CD4-positive, alpha-beta T cell treated with Interleukin-15 for 4 hours (primary cell): ENCODE measurements around the gene HPCA.

Source experiments
- DNase-seq: peaks from one replicate; pipeline ENCODE4 v3.0.0-alpha.2; 2020; ENCODE audit warnings: low spot score

The HPCA gene

GRCh38 chr1:32871364-32872191 lies 14.7 kb upstream of the HPCA start:
- no peak for DNase-seq

DNA sequence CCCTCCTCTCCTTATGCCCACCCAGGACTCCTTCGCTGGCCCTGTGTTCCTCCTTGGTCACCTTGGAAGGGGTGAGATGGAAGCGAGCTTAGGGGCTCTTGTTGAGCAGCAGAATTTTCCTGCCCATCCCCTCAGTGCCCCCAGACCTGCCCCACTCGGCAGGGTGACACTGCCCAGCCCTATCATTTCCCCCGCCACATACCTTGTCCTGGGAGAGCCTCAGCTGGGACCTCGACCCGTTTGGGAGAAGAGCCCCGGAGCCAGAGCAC lies 14.2 kb upstream of the HPCA start:
- DNase-seq = no peak

GRCh38 chr1:32873484-32873883 lies 12.8 kb upstream of the HPCA start:
- DNase-seq = no peak

DNA sequence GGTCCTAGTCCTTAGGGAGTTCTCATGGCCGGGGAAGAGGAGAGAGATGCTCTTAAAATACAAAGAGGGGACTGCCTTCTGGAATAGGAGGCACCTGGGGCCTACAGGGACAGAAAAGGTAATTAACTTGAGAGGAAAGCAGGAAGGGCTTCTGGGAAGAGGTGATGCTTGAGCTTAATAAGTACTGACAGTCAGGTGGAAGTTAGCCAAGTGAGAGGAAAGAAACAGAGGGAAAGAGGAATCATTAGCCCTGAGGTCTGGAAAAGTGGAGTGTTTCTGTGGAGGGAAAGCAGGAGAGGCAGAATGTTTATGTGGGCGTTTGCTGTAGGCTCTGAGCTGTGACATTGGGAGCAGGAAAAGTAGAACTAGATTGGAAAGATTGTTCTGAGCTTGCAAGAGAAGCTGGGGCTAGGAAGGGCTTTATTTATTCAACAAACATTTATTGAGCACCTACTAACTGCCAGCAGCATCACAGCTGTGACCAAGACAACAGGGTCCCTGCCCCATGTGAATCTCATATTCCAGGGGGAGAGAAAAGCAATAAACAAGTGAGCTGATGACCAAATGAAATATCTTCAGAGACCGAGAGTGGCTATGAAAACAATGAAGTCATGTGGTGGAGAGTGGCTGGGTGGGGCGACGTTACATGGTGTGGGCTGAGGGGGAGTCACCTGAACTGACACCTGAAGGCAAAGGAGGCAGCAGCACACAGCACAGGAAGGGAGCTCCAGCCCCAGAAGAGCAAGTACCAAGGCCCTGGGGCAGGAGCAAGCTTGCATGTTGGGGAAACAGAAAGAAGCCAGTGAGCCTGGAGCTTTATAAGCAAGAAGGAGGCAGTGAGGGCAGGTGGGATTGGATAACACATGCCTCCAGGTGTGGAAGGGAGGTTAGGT lies 11.2 kb upstream of the HPCA start:
- DNase-seq = no peak

DNA sequence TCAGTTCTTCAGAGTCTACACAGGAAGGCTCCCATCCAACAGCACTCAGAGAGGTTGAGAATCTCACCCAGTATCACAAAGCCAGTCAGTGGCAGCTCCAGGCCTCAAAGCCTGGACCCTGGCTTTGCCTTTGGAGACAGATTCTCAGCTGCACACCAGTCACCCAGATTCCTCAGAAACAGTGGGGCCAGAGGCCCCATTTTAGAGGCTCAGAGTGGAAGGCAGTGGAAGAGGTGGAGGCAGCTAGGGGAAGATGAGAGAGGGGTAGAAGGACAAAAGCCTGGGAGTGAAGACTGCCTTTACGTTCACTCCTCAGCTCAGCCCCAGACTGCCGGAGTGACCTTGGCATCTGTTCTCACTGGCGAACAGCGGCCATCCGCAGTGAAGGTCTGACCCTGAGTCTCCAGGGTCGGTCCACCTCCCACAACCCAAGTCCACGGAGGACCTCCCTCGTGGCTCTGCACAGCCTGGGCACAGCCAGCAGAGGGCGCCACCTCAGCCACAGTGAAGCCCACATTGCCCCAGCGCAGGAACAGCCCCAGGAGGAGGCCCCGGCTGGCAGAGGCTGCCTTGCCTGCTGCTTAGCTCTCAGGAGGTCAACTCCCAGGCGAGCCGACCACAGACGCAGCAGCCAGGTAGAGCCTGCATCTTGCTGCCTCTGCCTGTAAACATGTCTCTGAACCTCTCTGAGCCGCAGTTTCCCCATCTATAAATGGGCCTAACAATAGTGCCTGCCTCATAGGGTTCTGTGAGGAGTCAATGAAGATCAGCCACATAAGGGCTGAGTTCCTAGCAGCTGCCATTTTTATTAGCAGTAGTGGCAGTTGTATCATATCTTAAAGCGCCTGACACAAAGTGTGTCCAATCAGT lies 9.7 kb upstream of the HPCA start:
- peak; percentile 60 for DNase-seq

DNA sequence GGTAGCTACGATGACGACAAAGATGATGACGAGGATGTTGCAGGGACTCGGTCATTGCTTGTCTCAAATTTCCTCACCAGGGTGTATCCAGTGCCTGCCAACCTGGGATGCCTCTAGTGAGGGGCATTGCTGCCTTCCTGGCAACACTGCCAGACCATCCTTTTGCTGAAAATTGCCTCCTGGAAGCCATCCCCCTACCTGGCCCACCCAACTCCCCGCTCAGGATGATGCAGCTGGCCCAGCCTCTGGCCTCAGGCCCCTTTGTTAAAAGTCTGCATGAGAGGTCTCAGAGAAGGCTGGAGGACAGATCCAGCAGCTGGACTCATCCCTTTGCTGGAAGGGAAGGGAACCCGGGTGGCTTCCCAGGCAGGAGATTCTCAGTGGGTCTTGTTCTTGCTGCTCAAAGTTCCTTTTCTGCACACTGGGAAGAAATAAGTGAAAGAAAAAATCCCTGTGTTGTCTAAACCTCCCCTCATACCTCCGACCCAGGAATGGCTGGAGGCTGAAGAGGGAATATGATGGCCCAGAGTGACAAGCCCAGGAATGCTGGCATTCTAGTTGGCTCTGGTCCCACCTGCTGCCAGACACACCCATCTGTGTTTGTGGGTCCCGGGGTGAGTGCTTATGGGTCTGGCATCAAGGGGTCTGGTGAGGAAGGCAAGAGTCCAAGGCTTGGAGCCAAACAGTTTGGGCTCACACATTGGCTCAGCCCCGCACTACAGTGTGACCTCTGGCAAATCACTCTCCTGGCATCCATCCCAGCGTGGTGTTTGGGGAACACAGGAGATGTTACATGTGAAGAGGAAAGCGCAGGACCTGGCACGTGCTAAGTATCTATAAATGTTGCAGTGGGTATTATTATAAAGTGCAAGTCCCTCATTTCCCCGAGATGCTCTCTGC lies 8.8 kb upstream of the HPCA start:
- no peak for DNase-seq

DNA sequence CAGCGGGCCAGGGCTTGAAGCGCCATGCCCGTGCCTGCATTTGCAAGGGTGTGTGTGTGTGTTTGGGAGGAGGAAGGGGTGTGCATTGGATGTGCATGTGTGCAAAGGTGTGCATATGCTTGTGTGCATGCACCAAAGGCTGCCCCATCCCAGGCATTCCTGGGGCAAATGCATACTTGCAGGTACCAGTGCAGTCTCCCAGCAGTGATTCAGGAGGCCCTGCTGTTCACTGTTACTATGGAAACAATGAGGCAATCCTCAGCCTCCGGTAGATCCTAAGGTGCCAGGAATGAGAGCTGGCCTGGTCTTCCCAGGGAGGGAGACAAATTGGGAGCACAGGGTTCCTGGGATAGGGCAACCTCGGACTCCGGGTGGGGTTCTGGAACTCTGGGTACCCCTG lies 8.1 kb upstream of the HPCA start:
- DNase-seq = no peak

DNA sequence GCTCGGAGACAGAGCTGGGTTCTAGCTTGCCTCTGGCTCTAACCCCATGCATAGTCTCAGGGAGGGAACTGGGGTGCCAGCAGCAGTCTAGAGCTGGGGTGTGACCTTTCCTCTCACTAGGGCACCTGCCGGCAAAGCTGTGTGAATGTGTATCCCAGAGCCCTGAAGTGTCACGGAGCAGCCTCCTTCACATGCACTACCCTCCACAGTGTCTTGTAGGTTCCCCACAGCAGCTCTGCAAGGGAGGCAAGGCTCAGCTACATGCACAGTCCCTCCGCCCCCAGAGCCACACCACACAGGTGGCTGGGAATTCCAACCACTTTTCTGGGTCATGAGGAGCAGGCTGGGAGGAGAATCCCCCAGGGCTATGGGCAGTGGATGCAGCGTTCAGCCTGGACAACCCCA lies 7.7 kb upstream of the HPCA start:
- no peak for DNase-seq

DNA sequence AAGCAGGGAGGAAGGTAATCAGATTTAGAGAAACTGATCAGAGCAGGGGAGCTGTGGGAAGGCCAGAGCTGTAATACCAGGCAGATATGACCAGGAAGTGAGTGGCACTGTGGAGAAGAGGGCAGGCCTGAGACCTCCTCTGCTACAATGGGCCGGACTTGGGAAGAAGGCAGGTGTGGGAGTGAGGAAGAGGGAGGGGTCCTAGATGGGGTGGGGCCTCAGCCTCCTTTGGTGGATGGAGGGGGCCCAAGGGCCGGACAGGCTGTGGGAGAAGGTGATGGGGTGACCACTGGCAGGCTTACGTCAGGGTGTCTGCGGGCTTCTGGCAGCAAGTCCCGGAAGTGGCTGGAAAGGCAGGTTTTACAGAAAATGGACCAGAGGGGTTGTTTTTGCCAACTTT lies 5.0 kb upstream of the HPCA start:
- DNase-seq = no peak

GRCh38 chr1:32881871-32882850 lies 4.1 kb upstream of the HPCA start:
- DNase-seq = no peak

DNA sequence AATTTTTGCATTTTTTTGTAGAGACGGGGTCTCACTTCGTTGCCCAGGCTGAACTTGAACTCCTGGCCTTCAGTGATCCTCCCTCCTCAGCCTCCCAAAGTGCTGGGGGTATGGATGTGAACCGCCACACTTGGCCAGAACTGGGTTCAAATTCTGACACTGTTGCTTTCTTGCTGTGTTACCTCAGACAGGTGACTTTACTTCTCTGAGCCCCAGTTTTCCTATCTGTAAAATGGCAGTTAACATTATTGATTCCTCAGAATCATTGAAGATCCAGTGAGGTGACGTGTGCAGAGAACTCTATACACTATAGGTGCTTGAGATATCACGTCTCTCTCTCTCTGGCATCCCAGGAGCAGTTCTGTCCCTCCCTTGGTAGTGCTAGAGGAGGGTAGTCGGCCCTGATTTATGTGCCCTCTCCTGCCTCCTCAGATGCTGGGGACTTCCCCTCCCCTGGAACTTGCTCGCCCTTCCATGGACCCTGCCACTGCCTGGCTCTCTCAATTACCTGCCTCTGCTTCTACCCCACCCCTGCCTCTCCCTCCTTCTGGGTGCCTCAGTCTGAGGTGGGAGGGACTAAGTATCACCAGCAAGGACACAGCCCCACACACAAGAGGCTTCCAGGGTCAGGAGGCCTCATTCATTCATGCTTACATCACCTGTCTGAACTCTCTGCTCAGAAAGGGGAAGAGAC lies 2.8 kb upstream of the HPCA start:
- DNase-seq = no peak

DNA sequence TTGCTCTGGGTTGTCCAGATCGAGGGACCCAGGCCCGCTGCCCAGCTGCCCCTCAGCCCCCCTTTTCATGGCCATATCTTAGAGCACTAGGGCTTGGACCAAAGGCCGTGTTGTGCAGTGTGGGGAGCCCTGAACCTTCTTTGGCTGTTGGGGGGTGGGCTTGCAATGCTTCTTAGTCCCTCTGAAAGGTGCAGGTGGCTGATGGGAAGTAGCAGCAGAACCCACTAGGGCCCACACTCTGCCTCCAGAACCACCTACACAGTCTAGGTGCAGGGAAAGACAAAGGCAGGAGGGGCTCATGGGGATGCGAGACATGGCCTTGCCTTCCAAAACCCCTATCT lies 2.3 kb upstream of the HPCA start:
- DNase-seq = no peak

GRCh38 chr1:32884726-32885125 lies 1.6 kb upstream of the HPCA start:
- no peak for DNase-seq

DNA sequence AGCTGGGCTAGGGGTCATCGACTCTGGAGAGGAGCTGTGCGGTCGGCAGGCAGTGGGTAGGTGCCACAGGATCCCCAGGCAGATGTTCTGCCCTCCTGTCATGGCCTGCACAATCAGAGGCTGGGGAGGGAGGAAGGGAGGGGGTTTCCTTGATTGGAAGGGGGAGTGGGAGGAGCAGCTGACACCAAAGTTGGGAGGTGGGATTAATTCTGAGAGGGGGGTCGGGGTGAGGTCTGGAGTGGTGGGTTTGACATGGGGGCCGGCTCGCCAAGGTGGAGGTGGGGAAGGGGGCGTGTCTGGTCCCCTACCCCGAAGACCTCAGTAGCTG lies 651 bp upstream of the HPCA start:
- DNase-seq = no peak

- no peak for DNase-seq
Measured at GRCh38 chr1:32886828-32887414, 630 bp downstream of the HPCA start.

DNA sequence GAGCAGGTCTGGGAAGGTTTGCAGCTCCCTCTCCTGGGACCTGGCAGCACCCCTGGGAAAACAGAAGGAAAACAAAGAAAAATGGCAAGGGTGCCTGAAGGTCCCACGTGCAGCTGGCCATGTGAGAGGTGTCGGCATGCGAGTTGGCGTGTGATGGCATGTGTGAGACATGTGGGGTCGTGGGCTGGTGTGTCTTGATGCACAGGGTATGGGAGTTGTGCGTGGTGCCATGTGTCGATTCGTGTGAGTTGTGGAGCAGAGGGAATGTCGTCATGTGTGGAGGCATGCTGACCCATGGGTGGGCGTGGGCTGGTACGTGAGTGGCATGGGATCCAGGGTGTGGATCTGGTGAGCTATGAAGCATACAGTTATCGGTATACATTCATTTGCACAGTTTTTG lies 1.3 kb downstream of the HPCA start:
- DNase-seq = no peak

GRCh38 chr1:32888134-32888533 lies 1.8 kb downstream of the HPCA start:
- no peak for DNase-seq

DNA sequence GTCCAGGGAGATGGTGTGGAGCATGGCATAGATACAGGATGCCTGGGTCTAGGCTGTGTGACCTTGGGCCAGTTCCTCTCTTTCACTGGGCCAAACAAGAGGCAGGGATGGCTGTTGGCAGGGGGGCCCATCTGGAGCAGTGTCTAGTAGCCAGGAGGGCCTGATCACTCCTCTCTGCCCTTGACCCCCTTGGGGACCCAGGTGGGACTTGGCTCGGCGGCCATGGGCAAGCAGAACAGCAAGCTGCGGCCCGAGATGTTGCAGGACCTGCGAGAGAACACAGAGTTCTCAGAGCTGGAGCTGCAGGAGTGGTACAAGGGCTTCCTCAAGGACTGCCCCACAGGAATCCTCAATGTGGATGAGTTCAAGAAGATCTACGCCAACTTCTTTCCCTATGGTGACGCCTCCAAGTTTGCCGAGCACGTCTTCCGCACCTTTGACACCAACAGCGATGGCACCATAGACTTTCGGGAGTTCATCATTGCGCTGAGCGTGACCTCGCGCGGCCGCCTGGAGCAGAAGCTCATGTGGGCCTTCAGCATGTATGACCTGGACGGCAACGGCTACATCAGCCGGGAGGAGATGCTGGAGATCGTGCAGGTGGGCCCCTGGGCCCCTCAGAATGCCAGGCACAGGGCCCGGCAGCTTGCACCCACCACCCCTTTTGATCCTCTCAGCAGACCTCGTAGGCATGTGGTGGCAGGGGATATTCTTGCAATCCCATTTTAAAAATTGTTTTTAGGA lies 2.6 kb downstream of the HPCA start:
- DNase-seq = no peak

GRCh38 chr1:32889731-32890278 lies 3.5 kb downstream of the HPCA start:
- no peak for DNase-seq
